HepG2 (cell line): ENCODE measurements around the gene CALN1. TPM values are rescaled to one million over a fixed set of nuclear protein-coding genes. Genes with fewer than 3 reads are reported as not detected.

Experiments used
- ATAC-seq: fragments of 200-7000 bp; cut with Tn5 transposase; 3 replicates; pipeline ENCODE4 v1.9.1; 2020; ENCODE audit warnings: mild to moderate bottlenecking, moderate library complexity
- BruUV-seq: library from RNA; stranded (reverse); fragments of 400-500 nt; replicated peaks from 2 replicates; lab custom pipeline; 2021; lab: Mats Ljungman, UMichigan
- CTCF ChIA-PET: fragments of 300-600 bp; formaldehyde crosslinking; extraction: SDS; loops from one replicate; lab custom pipeline; 2021; ENCODE audit warnings: low total read pairs, inconsistent platforms, low intra/inter-chr PET ratio; lab: Yijun Ruan, JAX
- POLR2A ChIA-PET: fragments of 350-600 bp; sonication (Branson Sonifier 250); formaldehyde crosslinking; loops from one replicate; lab custom pipeline; 2020; ENCODE audit warnings: antibody characterized with exemption, inconsistent platforms; lab: Yijun Ruan, JAX
- DNase-seq: peaks from one replicate; pipeline ENCODE4 v3.0.0-alpha.2; 2015; ENCODE audit warnings: low spot score
- FAIRE-seq: peaks from 3 replicates; lab custom pipeline; 2011; peaks lifted over from hg19 to GRCh38; lab: Jason Lieb, UNC
- H2AFZ ChIP-seq: one replicate; pipeline ENCODE4 v1.6.1; 2011; ENCODE audit warnings: low read length, inconsistent platforms
- H3K27ac ChIP-seq: fragments of 300-600 bp; 3 replicates; pipeline ENCODE4 v1.8.0; 2011; ENCODE audit warnings: mixed run types, mild to moderate bottlenecking, mixed read lengths, low read length, inconsistent platforms; ENCODE audit not compliant: insufficient read depth; ENCODE audit errors: extremely low read length
- H3K27me3 ChIP-seq, 2 experiments: fragments of 200-600 bp in 1 of 2; 2 replicates in 1 of 2; 3 replicates in 1 of 2; pipeline versions ENCODE4 v1.6.0 to v1.8.0; 2011; ENCODE audit warnings: low read length in 2 of 2, mild to moderate bottlenecking in 2 of 2, moderate library complexity in 2 of 2, inconsistent platforms in 1 of 2; ENCODE audit not compliant: insufficient read depth in 2 of 2, control insufficient read depth in 1 of 2
- H3K36me3 ChIP-seq, 2 experiments: fragments of 200-600 bp in 1 of 2; replicated peaks in 1 of 2; 2 replicates in 1 of 2; 3 replicates in 1 of 2; pipeline versions ENCODE4 v1.5.1 to v1.8.0; 2011; ENCODE audit warnings: low read length in 2 of 2, inconsistent platforms in 1 of 2; ENCODE audit not compliant: insufficient read depth in 2 of 2, control insufficient read depth in 1 of 2
- H3K4me1 ChIP-seq: 2 replicates; pipeline ENCODE4 v1.5.1; 2012; ENCODE audit warnings: low read length, inconsistent platforms; ENCODE audit not compliant: insufficient read depth
- H3K4me2 ChIP-seq: 2 replicates; pipeline ENCODE4 v1.6.0; 2011; ENCODE audit warnings: low read depth, low read length, inconsistent platforms
- H3K4me3 ChIP-seq, 3 experiments: fragments of 200-600 bp in 1 of 3; sonication (generic), shearing (Covaris generic) in 1 of 3; replicated peaks in 1 of 3; 2 replicates each; pipeline ENCODE4 v1.5.1; 2011 to 2016; ENCODE audit warnings: low read length in 3 of 3, inconsistent platforms in 2 of 3, low read depth in 2 of 3, mild to moderate bottlenecking in 2 of 3, control low read depth in 1 of 3, mixed read lengths in 1 of 3; ENCODE audit not compliant: insufficient read depth in 1 of 3
- H3K79me2 ChIP-seq: one replicate; pipeline ENCODE4 v1.6.1; 2011; ENCODE audit warnings: low read length, inconsistent platforms; ENCODE audit not compliant: insufficient read depth
- H3K9ac ChIP-seq: 2 replicates; pipeline ENCODE4 v1.6.0; 2011; ENCODE audit warnings: mild to moderate bottlenecking, low read depth, low read length, inconsistent platforms; ENCODE audit not compliant: insufficient read depth
- H3K9me3 ChIP-seq: 2 replicates; pipeline ENCODE4 v1.5.1; 2012; ENCODE audit warnings: mild to moderate bottlenecking, low read length
- H4K20me1 ChIP-seq: 2 replicates; pipeline ENCODE4 v1.6.0; 2011; ENCODE audit warnings: inconsistent platforms, mild to moderate bottlenecking, low read length, moderate library complexity; ENCODE audit not compliant: insufficient read depth
- CAMTA2 ChIP-seq: sonication (generic); formaldehyde crosslinking; IDR thresholded peaks from 2 replicates; pipeline ENCODE4 v1.4.0; 2020; ENCODE audit warnings: mild to moderate bottlenecking, missing genetic modification reagents, borderline replicate concordance
- CBX2 ChIP-seq, 2 experiments: fragments of 200-600 bp in 1 of 2; sonication (generic); formaldehyde crosslinking in 1 of 2; IDR thresholded peaks; 2 replicates each; pipeline versions ENCODE4 v1.7.0 to v1.8.1; 2018 to 2022; ENCODE audit warnings: low read depth in 2 of 2, low read length in 1 of 2, mild to moderate bottlenecking in 1 of 2, missing genetic modification reagents in 1 of 2
- HDAC1 ChIP-seq: sonication (generic); formaldehyde crosslinking; IDR thresholded peaks from 2 replicates; pipeline ENCODE4 v1.5.1; 2020; ENCODE audit warnings: mild to moderate bottlenecking, missing genetic modification reagents
- IKZF4 ChIP-seq: sonication (generic); formaldehyde crosslinking; IDR thresholded peaks from 2 replicates; pipeline ENCODE4 v1.5.1; 2020; ENCODE audit warnings: borderline replicate concordance, mild to moderate bottlenecking, low read depth, missing genetic modification reagents; ENCODE audit errors: not compliant biosample characterization
- REST ChIP-seq, 2 experiments: IDR thresholded peaks; 2 replicates each; pipeline ENCODE4 v1.6.1; 2011 to 2012; ENCODE audit warnings: low read length in 2 of 2, borderline replicate concordance in 1 of 2, low read depth in 1 of 2, mild to moderate bottlenecking in 1 of 2, moderate library complexity in 1 of 2
- SNAPC5 ChIP-seq: sonication (generic); formaldehyde crosslinking; IDR thresholded peaks from 2 replicates; pipeline ENCODE4 v1.8.1; 2023; ENCODE audit warnings: mild to moderate bottlenecking, missing genetic modification reagents, borderline replicate concordance
- ZBTB38 ChIP-seq: sonication (generic); formaldehyde crosslinking; IDR thresholded peaks from 2 replicates; pipeline ENCODE4 v1.5.1; 2020; ENCODE audit warnings: mild to moderate bottlenecking, missing genetic modification reagents
- ZNF331 ChIP-seq: sonication (generic); formaldehyde crosslinking; IDR thresholded peaks from 2 replicates; pipeline ENCODE4 v1.4.0; 2020; ENCODE audit warnings: missing genetic modification reagents
- ZNF431 ChIP-seq: sonication (generic); formaldehyde crosslinking; IDR thresholded peaks from 2 replicates; pipeline ENCODE4 v1.9.0; 2022; ENCODE audit warnings: missing genetic modification reagents, low read depth, mild to moderate bottlenecking, borderline replicate concordance
- WGBS: methylation state at CpG from one replicate; pipeline ENCODE4 v1.1.6; 2017; ENCODE audit warnings: low lambda C conversion rate; 5-methylcytosine and 5-hydroxymethylcytosine counted together
- in situ Hi-C: cut with HindIII; loops from 2 replicates; pipeline ENCODE4 v1.10.0; 2017; ENCODE audit warnings: low pct_unique_long_range_greater_than_20kb; ENCODE audit not compliant: extremely low pct_ligation_motif_present
- intact Hi-C: fragments of 100-400 bp; cut with micrococcal nuclease; formaldehyde crosslinking; loops from one replicate; pipeline ENCODE4 v1.10.0; 2022; ENCODE audit not compliant: unreplicated experiment
- polyA plus RNA-seq, 8 experiments: library from polyadenylated mRNA; depleted of rRNA in 3 of 8; stranded (reverse) in 7 of 8; unstranded in 1 of 8; fragments of >200 nt; fragmentation: Illumina TruSeq in 4 of 8; extraction: Trizol in 4 of 8; gene quantifications; 2 replicates each; pipeline versions ENCODE4 v1.2.1 to v1.2.3, GENCODE V29; 2011 to 2016; ENCODE audit warnings: low read depth in 4 of 8, missing spikeins in 1 of 8, mixed read lengths in 1 of 8; ENCODE audit not compliant: insufficient read depth in 1 of 8
- total RNA-seq, 5 experiments: library from RNA; depleted of rRNA; stranded (reverse); fragments of >200 nt; fragmentation: Illumina TruSeq; extraction: Trizol; gene quantifications; 2 replicates each; pipeline ENCODE4 v1.2.3, GENCODE V29; 2016; ENCODE audit warnings: low read depth in 1 of 5

The CALN1 gene
- total and polyA plus RNA-seq, 2 of the 13 experiments (the other 11 are each of a cell fraction or from before 2014, with no cell fraction given): not detected

GRCh38 chr7:72267291-72267800 lies 144.8 kb downstream of the CALN1 start:
- no peak for FAIRE-seq
- no peak overlapping the region for H3K9ac ChIP-seq
- no peak overlapping the region for H3K4me3 ChIP-seq
- H4K20me1 ChIP-seq: no peaks in the 10 kb centered on the region
- H3K4me1 ChIP-seq: no peaks in the 10 kb centered on the region
- no peak for ATAC-seq
- no peak overlapping the region for H3K27ac ChIP-seq
- no peak overlapping the region for H3K4me2 ChIP-seq
- H3K27me3 ChIP-seq: no peaks in the 10 kb centered on the region
- BruUV-seq: no TSS peak
- no peak for DNase-seq
- TF ChIP-seq ZNF431 (CRISPR knock-in tag) (no peak), SNAPC5 (CRISPR knock-in tag) (no peak), CBX2 (IDR thresholded peaks at IDR 0.05; ENCODE audit: low read depth, low read length) (no peak), CBX2 (CRISPR knock-in tag; IDR thresholded peaks at IDR 0.05; ENCODE audit: low read depth) (no peak), CAMTA2 (CRISPR knock-in tag) (no peak), ZBTB38 (CRISPR knock-in tag) (no peak), HDAC1 (no peak), REST (IDR thresholded peaks at IDR 0.05; ENCODE audit: borderline replicate concordance in 1 of 2, low read depth in 1 of 2, low read length in 2 of 2) (no peak), IKZF4 (CRISPR knock-in tag) (no peak), ZNF331 (no peak)
- in situ Hi-C loops (no loop called here), intact Hi-C loops (no loop called here)
- ChIA-PET POLR2A (no interaction called here), CTCF (no interaction called here)
- H3K9me3 ChIP-seq: no peaks in the 10 kb centered on the region
- WGBS: 20% methylated on average over 3 of the region's 3 CpGs
- H3K79me2 ChIP-seq: no peaks in the 10 kb centered on the region
- no peaks in the 10 kb centered on the region for H3K36me3 ChIP-seq
- no peak overlapping the region for H2AFZ ChIP-seq
